ENCODE data around the gene EFNA4. TPM values are rescaled to one million over a fixed set of nuclear protein-coding genes. Genes with fewer than 3 reads are reported as not detected.

EFNA4 gene
- polyA plus RNA-seq, 3 donors = 2.3 to 8.0 (median 4.1) TPM

DNA sequence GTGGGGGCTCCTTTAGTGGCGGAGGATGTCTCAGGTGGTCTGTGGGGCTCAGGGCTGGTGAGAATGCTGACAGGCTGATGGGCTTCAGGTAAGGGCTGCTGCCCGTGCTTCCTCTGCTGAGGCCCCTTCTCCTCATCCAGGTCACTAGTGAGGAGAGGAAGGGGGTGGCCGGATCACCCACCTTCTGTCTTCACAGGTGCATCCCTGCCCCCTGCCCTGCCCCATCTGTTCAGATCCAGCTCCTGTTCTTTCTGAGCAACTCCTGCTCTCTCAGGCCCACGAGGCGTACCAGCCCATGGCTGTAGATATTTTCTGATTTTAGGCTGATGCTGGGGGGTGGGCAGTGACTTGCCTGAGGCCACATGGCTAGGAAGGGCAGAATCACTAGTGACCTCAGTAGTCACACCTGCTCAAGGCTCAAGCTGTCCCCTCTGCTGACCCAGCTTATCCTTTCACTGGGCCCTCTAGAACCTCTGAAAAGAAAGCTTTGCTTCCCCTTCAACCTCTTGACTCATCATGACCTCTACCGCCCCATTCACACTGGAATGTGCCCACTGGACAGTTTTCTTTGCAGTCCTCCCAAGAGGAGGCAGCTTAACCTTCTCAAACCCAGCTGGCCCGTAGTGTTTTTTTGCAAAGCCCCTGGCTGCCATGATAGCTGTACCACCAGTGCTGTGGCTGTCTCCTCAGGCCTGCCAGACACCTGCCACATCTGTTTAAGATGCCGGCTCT is 44.8 kb upstream of the EFNA4 start:
- H3K79me2 ChIP-seq (ENCODE audit: insufficient read depth, low read length) = peaks cover 40% of the 10 kb centered on the region
- peaks cover 51 to 60% of the 10 kb centered on the region in 2 donors for H3K4me1 ChIP-seq (ENCODE audit: control insufficient read depth in 1 of 2, insufficient read depth in 2 of 2, low read length in 2 of 2)
- 90% methylated on average over 3 of the region's 8 CpGs for WGBS (ENCODE audit: insufficient coverage)
- peaks cover 44 to 45% of the 10 kb centered on the region in 2 donors for H3K36me3 ChIP-seq (replicated peaks in 1 of 2; ENCODE audit: control insufficient read depth in 1 of 2, insufficient read depth in 2 of 2, low read length in 2 of 2)
- no peak overlapping the region for H3K4me3 ChIP-seq (replicated peaks in 1 of 3; ENCODE audit: low read depth in 2 of 3, low read length in 3 of 3)
- H3K4me2 ChIP-seq (replicated peaks; ENCODE audit: extremely low read depth, low read length, poor library complexity, severe bottlenecking) = no peak overlapping the region
- no peak overlapping the region for H3K9ac ChIP-seq (ENCODE audit: insufficient read depth, low read length, poor library complexity, severe bottlenecking)
- H3K27ac Mint-ChIP-seq = peak overlapping the region in 3 of 7 donors; percentile 14 to 61 (median 55)
- peaks cover 0 to 2% (median 0%) of the 10 kb centered on the region in 7 donors for H3K9me3 Mint-ChIP-seq
- TF ChIP-seq, protein P1, sequence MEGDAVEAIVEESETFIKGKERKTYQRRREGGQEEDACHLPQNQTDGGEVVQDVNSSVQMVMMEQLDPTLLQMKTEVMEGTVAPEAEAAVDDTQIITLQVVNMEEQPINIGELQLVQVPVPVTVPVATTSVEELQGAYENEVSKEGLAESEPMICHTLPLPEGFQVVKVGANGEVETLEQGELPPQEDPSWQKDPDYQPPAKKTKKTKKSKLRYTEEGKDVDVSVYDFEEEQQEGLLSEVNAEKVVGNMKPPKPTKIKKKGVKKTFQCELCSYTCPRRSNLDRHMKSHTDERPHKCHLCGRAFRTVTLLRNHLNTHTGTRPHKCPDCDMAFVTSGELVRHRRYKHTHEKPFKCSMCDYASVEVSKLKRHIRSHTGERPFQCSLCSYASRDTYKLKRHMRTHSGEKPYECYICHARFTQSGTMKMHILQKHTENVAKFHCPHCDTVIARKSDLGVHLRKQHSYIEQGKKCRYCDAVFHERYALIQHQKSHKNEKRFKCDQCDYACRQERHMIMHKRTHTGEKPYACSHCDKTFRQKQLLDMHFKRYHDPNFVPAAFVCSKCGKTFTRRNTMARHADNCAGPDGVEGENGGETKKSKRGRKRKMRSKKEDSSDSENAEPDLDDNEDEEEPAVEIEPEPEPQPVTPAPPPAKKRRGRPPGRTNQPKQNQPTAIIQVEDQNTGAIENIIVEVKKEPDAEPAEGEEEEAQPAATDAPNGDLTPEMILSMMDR (IDR thresholded peaks at IDR 0.05) = no peak
- no peaks in the 10 kb centered on the region for H3K9me3 ChIP-seq (replicated peaks in 1 of 2; ENCODE audit: control insufficient read depth in 1 of 2, insufficient read depth in 1 of 2, low read length in 2 of 2)
- H4K20me1 ChIP-seq (ENCODE audit: insufficient read depth, low read length) = peaks cover 81% of the 10 kb centered on the region
- H3K4me1 Mint-ChIP-seq = peaks cover 64% of the 10 kb centered on the region
- H3K27ac ChIP-seq (ENCODE audit: low read depth in 1 of 2, low read length in 2 of 2) = no peak overlapping the region
- H3K27me3 Mint-ChIP-seq (ENCODE audit: low read depth in 3 of 3) = peaks cover 0 to 5% (median 3%) of the 10 kb centered on the region in 3 donors
- DNase-seq = no peak
- no peak overlapping the region for H3K4me3 Mint-ChIP-seq
- no peak overlapping the region for H2AFZ ChIP-seq (ENCODE audit: insufficient read depth, low read depth, low read length, poor library complexity, severe bottlenecking)
- H3K36me3 Mint-ChIP-seq = peaks cover 37 to 53% of the 10 kb centered on the region in 2 donors
- no peaks in the 10 kb centered on the region for H3K27me3 ChIP-seq (ENCODE audit: control insufficient read depth in 2 of 2, insufficient read depth in 2 of 2, low read length in 2 of 2)
- intact Hi-C loops (cut with micrococcal nuclease) = loop anchor here in 1 of 2 donors (5.0 kb wide), 2 partner anchors 36 to 56 kb away; partner anchors contain the start of genes FLAD1 and PYGO2

DNA sequence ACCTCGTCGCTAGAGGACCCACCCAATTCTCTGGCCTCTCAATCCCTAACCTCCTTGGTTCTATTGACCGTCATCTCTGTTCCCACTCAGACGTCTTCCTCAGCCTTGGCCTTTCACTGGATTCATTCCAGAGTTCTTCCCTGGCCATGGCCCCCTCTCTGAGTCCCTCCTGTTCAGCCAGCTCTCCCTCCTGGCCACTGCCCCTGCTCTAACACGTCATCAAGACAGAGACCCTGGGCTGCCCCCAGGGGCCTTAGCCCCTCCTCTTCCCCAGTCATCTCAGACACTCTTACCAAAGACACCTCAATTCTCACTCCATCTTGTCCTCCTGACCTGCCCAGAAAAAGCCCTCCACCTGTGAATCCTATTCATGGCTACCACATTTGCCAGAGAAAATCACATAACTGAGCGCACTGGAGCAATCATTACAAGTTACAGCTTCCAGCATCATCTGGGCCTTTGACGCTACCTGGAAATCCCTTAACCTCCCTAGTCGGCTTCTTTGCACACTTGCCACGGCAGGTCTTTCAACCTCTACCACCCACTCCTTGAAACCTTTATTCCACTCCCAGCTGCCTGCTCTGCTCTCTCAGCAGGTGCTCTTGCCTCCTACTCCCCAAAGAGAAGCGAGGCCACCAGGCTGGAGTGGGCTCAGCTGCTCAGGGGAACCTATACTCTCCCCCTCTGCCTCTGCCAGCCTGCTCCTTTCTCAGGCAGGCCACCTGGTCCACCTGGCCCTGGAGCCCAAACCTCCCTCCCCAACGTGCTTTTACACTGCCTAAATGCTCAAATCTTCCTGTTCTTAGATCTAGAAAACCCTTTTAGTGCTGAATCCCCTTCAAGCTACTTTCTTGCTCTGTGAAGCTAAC is 43.9 kb upstream of the EFNA4 start:
- Histone ChIP-seq H3K4me2 (replicated peaks; ENCODE audit: extremely low read depth, low read length, poor library complexity, severe bottlenecking) (no peak overlapping the region), H2AFZ (ENCODE audit: insufficient read depth, low read depth, low read length, poor library complexity, severe bottlenecking) (no peak overlapping the region), H3K4me3 (replicated peaks in 1 of 3; ENCODE audit: low read depth in 2 of 3, low read length in 3 of 3) (no peak overlapping the region), H3K9ac (ENCODE audit: insufficient read depth, low read length, poor library complexity, severe bottlenecking) (no peak overlapping the region), H3K36me3 (replicated peaks in 1 of 2; ENCODE audit: control insufficient read depth in 1 of 2, insufficient read depth in 2 of 2, low read length in 2 of 2) (peaks cover 36 to 37% of the 10 kb centered on the region in 2 donors), H3K27me3 (ENCODE audit: control insufficient read depth in 2 of 2, insufficient read depth in 2 of 2, low read length in 2 of 2) (no peaks in the 10 kb centered on the region), H3K4me1 (ENCODE audit: control insufficient read depth in 1 of 2, insufficient read depth in 2 of 2, low read length in 2 of 2) (peaks cover 43 to 52% of the 10 kb centered on the region in 2 donors), H3K9me3 (replicated peaks in 1 of 2; ENCODE audit: control insufficient read depth in 1 of 2, insufficient read depth in 1 of 2, low read length in 2 of 2) (no peaks in the 10 kb centered on the region), H4K20me1 (ENCODE audit: insufficient read depth, low read length) (peaks cover 73% of the 10 kb centered on the region), H3K27ac (ENCODE audit: low read depth in 1 of 2, low read length in 2 of 2) (no peak overlapping the region), H3K79me2 (ENCODE audit: insufficient read depth, low read length) (peaks cover 32% of the 10 kb centered on the region)
- Mint-ChIP-seq H3K4me3 (no peak overlapping the region), H3K36me3 (peaks cover 29 to 45% of the 10 kb centered on the region in 2 donors), H3K27ac (peak overlapping the region in 5 of 7 donors; percentile 20 to 65 (median 55)), H3K27me3 (ENCODE audit: low read depth in 3 of 3) (peaks cover 0 to 6% (median 5%) of the 10 kb centered on the region in 3 donors), H3K4me1 (peaks cover 56% of the 10 kb centered on the region), H3K9me3 (peaks cover 0 to 2% (median 0%) of the 10 kb centered on the region in 7 donors)
- no peak for DNase-seq
- 90% methylated on average over 11 of the region's 11 CpGs for WGBS (ENCODE audit: insufficient coverage)
- intact Hi-C loops (cut with micrococcal nuclease) = loop anchor here in 1 of 2 donors (5.0 kb wide), 2 partner anchors 37 to 57 kb away; partner anchors contain the start of genes FLAD1 and PYGO2
- TF ChIP-seq, protein P1 (IDR thresholded peaks at IDR 0.05) = no peak

Data from CD14-positive monocyte (primary cell).